Neural progenitor cell (in vitro differentiated cells): Measurements from ENCODE around the gene ADCY5.

Experiments used
- CTCF ChIP-seq: fragments of 200-600 bp; sonication (generic); IDR thresholded peaks from 2 replicates; pipeline ENCODE4 v1.5.1; 2017; ENCODE audit warnings: antibody characterized with exemption, mild to moderate bottlenecking
- EZH2 ChIP-seq: fragments of 200-600 bp; sonication (generic); IDR thresholded peaks from 2 replicates; pipeline ENCODE4 v1.6.1; 2017; ENCODE audit warnings: antibody characterized with exemption, mild to moderate bottlenecking, moderate library complexity
- EZH2phosphoT487 ChIP-seq: fragments of 200-600 bp; sonication (generic); IDR thresholded peaks from 2 replicates; pipeline ENCODE4 v1.6.1; 2017; ENCODE audit warnings: antibody characterized with exemption

- no peak for TF ChIP-seq CTCF
- no peak for TF ChIP-seq EZH2phosphoT487
- no peak for TF ChIP-seq EZH2
These were observed 117.9 kb downstream of the ADCY5 start for GRCh38 chr3:123331006-123331405.
